ENCODE results near the gene MLNR.

DNA sequence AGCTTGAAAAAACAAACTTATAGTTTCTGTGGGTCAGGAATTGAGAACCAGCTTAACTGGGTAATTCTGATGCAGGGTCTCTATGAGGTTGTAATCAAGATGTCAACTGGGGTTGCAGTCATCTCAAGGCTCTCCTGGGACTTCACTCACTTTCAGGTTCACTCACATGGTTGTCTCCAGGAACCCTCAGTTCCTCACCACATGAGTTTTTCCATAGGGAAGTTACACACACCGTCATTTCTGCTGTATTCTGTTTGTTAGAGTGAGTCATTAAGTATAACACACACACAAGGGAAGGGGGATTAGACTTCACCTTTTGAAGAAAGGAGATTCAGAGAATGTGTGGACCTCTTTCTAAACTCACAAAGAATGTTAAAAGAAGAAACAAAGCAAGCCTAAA lies 34.9 kb upstream of the MLNR start:
- TF ChIP-seq, protein P1, sequence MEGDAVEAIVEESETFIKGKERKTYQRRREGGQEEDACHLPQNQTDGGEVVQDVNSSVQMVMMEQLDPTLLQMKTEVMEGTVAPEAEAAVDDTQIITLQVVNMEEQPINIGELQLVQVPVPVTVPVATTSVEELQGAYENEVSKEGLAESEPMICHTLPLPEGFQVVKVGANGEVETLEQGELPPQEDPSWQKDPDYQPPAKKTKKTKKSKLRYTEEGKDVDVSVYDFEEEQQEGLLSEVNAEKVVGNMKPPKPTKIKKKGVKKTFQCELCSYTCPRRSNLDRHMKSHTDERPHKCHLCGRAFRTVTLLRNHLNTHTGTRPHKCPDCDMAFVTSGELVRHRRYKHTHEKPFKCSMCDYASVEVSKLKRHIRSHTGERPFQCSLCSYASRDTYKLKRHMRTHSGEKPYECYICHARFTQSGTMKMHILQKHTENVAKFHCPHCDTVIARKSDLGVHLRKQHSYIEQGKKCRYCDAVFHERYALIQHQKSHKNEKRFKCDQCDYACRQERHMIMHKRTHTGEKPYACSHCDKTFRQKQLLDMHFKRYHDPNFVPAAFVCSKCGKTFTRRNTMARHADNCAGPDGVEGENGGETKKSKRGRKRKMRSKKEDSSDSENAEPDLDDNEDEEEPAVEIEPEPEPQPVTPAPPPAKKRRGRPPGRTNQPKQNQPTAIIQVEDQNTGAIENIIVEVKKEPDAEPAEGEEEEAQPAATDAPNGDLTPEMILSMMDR (conservative IDR thresholded peaks at IDR 0.05): no peak
- TF ChIP-seq EZH2 (IDR thresholded peaks at IDR 0.05; ENCODE audit: low read depth): no peak

Measured in PC-9 (cell line).